Stomach (tissue), 9 donors: ENCODE results near the gene PPDPF. TPM values are rescaled to one million over a fixed set of nuclear protein-coding genes. Genes with fewer than 3 reads are reported as not detected.

Experiments
- DNase-seq, 2 donors: peaks; one replicate each; pipeline versions ENCODE4 v3.0.0 to v3.0.0-alpha.2; 2013 to 2019
- H3K27ac ChIP-seq, 5 donors: fragments of 200-600 bp in 4 of 5; sonication (generic) in 4 of 5; one replicate each; pipeline ENCODE4 v1.5.1; 2013 to 2019; ENCODE audit warnings: mild to moderate bottlenecking in 1 of 5, moderate library complexity in 1 of 5
- H3K27me3 ChIP-seq, 3 donors: fragments of 200-600 bp; sonication (generic); one replicate each; pipeline ENCODE4 v1.5.1; 2017 to 2019; ENCODE audit warnings: mixed run types in 1 of 3
- H3K36me3 ChIP-seq, 4 donors: fragments of 200-600 bp; sonication (generic); 1 replicate in 3 of 4; 2 replicates in 1 of 4; pipeline ENCODE4 v1.5.1; 2016 to 2019
- H3K4me1 ChIP-seq, 4 donors: fragments of 200-600 bp; sonication (generic); one replicate each; pipeline ENCODE4 v1.5.1; 2016 to 2019
- H3K4me3 ChIP-seq, 4 donors: fragments of 200-600 bp; sonication (generic) in 3 of 4; one replicate each; pipeline ENCODE4 v1.5.1; 2016 to 2019; ENCODE audit warnings: mild to moderate bottlenecking in 1 of 4
- H3K9me3 ChIP-seq, 4 donors: fragments of 200-600 bp; sonication (generic); one replicate each; pipeline ENCODE4 v1.5.1; 2016 to 2019
- CTCF ChIP-seq, 7 experiments: fragments of 450-650 bp in 4 of 7; fragments of 200-600 bp in 3 of 7; sonication (generic) in 3 of 7; IDR thresholded peaks; one replicate each; pipeline ENCODE4 v1.5.1; 2016 to 2019; ENCODE audit warnings: antibody characterized with exemption in 7 of 7, control low read depth in 2 of 7, mild to moderate bottlenecking in 1 of 7
- EP300 ChIP-seq: sonication (generic); formaldehyde crosslinking; IDR thresholded peaks from one replicate; pipeline ENCODE4 v1.6.1; 2017; ENCODE audit warnings: antibody characterized with exemption
- POLR2A ChIP-seq, 4 donors: fragments of 450-650 bp; IDR thresholded peaks; one replicate each; pipeline ENCODE4 v1.6.1; 2016; ENCODE audit warnings: antibody characterized with exemption in 4 of 4, control low read depth in 2 of 4, mild to moderate bottlenecking in 1 of 4, moderate library complexity in 1 of 4
- POLR2AphosphoS5 ChIP-seq, 3 donors: sonication (generic); formaldehyde crosslinking; IDR thresholded peaks; one replicate each; pipeline ENCODE4 v1.6.1; 2016; ENCODE audit warnings: antibody characterized with exemption in 3 of 3
- WGBS, 5 donors: extraction: QIAGEN DNeasy Blood & Tissue Kit in 3 of 5; methylation state at CpG; one replicate each; pipeline versions ENCODE4 v1.1.5 to v1.1.7; 2013 to 2018; 5-methylcytosine and 5-hydroxymethylcytosine counted together
- intact Hi-C: fragments of 100-400 bp; cut with DNase I; formaldehyde crosslinking; loops from one replicate; pipeline ENCODE4 v1.15.1; 2023; ENCODE audit warnings: low total_unique reads
- polyA plus RNA-seq, 3 donors: library from polyadenylated mRNA; stranded (reverse); fragments of 200-250 nt; gene quantifications; one replicate each; pipeline ENCODE4 v1.2.3, GENCODE V29; 2013
- total RNA-seq, 5 donors: library from RNA; depleted of rRNA; stranded (reverse); fragments of >200 nt; gene quantifications; one replicate each; pipeline versions ENCODE4 v1.1.0 to v1.2.3, GENCODE V29; 2014 to 2016
- donor health status: healthy with polysubstance abuse.
- donor health status: Bipolar disorder and iron deficiency.
- donor health status: healthy.

PPDPF gene
- total and polyA plus RNA-seq, 8 donors, result 1.8 to 756 (median 195) TPM

- Histone ChIP-seq H3K27ac (no peak overlapping the region), H3K4me1 (peaks cover 0 to 23% (median under 1%) of the 10 kb centered on the region in 4 donors), H3K27me3 (peaks cover 0 to 76% (median 4%) of the 10 kb centered on the region in 3 donors), H3K36me3 (no peaks in the 10 kb centered on the region), H3K4me3 (no peak overlapping the region), H3K9me3 (no peaks in the 10 kb centered on the region)
- TF ChIP-seq CTCF (IDR thresholded peaks at IDR 0.05) (no peak), POLR2A (IDR thresholded peaks at IDR 0.05) (no peak), POLR2AphosphoS5 (IDR thresholded peaks at IDR 0.05) (no peak), EP300 (no peak)
- intact Hi-C loops, result no loop called here
- WGBS, 5 donors, result 65 to 75% (median 72%) methylated on average over 12 to 20 of the region's 20 CpGs
- no peak for DNase-seq
Observed at GRCh38 chr20:63546256-63546955, 25.8 kb downstream of the PPDPF start.

- TF ChIP-seq POLR2AphosphoS5 (IDR thresholded peaks at IDR 0.05), result no peak
- no peak for TF ChIP-seq CTCF (IDR thresholded peaks at IDR 0.05)
- TF ChIP-seq EP300, result no peak
- TF ChIP-seq POLR2A (IDR thresholded peaks at IDR 0.05), result no peak
- Histone ChIP-seq H3K27me3 (peaks cover 0 to 74% (median 4%) of the 10 kb centered on the region in 3 donors), H3K27ac (no peak overlapping the region), H3K4me1 (peaks cover 0 to 20% (median 0%) of the 10 kb centered on the region in 4 donors), H3K9me3 (no peaks in the 10 kb centered on the region), H3K4me3 (no peak overlapping the region), H3K36me3 (no peaks in the 10 kb centered on the region)
- intact Hi-C loops, result no loop called here
- no peak for DNase-seq
- WGBS, 5 donors, result 44 to 66% (median 56%) methylated on average over 19 to 58 of the region's 58 CpGs
Observed at GRCh38 chr20:63546956-63547724, 26.6 kb downstream of the PPDPF start.

DNA sequence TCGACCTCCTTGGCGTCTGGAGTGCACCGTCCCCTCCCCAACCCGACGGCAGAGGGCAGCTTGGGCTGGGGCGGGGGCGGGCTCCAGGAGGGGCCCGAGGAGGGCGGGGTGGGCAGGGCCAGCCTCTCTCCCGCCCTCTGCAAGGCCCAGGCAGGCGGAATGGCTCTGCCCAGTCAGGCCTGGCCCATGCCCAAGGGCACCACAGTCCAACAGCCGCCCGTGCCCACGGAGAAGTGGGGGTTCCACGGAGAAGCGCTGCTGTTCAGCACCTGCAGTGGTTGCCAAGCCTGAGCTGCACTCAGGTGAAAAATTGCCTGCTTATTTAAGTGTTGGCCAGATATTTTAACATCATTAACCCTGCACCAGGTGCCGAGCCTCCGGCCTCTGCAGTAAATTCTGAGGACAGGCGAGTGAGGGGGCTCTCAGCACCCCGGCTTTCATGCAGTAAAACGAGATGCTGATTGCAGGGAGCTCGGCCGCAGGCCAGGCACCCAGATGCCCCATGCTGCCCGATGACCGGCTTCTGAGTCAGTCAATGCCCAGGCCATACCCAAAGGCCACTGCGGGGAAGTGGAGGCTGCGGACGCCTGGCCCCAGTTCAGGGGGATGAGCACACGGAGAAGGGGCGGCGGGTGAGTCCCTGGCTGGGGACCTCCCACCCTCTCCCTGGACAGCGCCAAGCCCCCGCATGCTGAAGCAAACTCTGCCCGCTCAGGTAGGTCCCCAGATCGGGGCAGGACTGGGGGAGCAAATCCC, 27.3 kb downstream of the PPDPF start, which contains the start of gene SRMS:
SRMS (minus strand) TSS at position 25 of the 756 bp plus-strand sequence. CDS start 286 bp downstream, outside the sequence.
- Histone ChIP-seq H3K4me3 (no peak within 1 kb of the TSS), H3K9me3 (no peaks in the 10 kb centered on the region), H3K27ac (no peak within 1 kb of the TSS), H3K36me3 (no peaks in the 10 kb centered on the region), H3K4me1 (peaks cover 0 to 13% (median 3%) of the 10 kb centered on the region in 4 donors), H3K27me3 (peaks cover 0 to 82% (median 4%) of the 10 kb centered on the region in 3 donors)
- 55 to 65% (median 57%) methylated on average over 26 to 35 of the region's 35 CpGs; no CpG with 5 or more reads in 1 of the 5 donors for WGBS, 5 donors
- DNase-seq, result no peak
- intact Hi-C loops, result no loop called here
- no peak for TF ChIP-seq POLR2A (IDR thresholded peaks at IDR 0.05)
- no peak for TF ChIP-seq EP300
- TF ChIP-seq POLR2AphosphoS5 (IDR thresholded peaks at IDR 0.05), result no peak
- TF ChIP-seq CTCF (IDR thresholded peaks at IDR 0.05), result no peak

DNA sequence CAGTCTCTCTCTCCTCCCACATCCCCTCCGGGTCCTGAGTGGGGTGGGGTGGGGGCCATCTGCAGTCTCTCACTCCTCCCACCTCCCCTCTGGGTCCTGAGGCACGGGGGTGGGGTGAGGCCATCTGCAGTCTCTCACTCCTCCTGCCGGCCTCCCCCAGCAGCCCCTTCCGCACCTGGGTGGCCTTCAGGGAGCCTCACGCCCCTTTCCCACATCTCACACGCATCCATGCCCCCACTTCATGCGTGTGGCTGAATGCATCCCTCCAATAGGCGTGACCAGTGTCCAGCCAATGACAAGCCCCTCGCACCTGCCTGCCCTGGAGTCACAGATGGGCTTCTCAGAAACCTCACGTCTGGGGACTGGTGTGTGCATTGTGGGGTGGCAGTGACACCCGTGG, 28.0 kb downstream of the PPDPF start:
- WGBS, 5 donors, result 39 to 53% (median 45%) methylated on average over 10 to 11 of the region's 11 CpGs
- Histone ChIP-seq H3K27ac (no peak overlapping the region), H3K4me1 (peaks cover 0 to 16% (median 9%) of the 10 kb centered on the region in 4 donors), H3K27me3 (peaks cover 0 to 88% (median 4%) of the 10 kb centered on the region in 3 donors), H3K9me3 (no peaks in the 10 kb centered on the region), H3K36me3 (no peaks in the 10 kb centered on the region), H3K4me3 (no peak overlapping the region)
- DNase-seq, result no peak
- intact Hi-C loops, result no loop called here
- TF ChIP-seq CTCF (IDR thresholded peaks at IDR 0.05) (no peak), POLR2AphosphoS5 (IDR thresholded peaks at IDR 0.05) (no peak)
